Osteoblast (primary cell): ENCODE data around the gene PIGQ. TPM values are rescaled to one million over a fixed set of nuclear protein-coding genes. Genes with fewer than 3 reads are reported as not detected.
A peak's percentile ranks its signal among the peaks of the same experiment; 100 is the strongest.

ENCODE experiments used
- DNase-seq: peaks from one replicate; pipeline ENCODE4 v3.0.0; 2011; ENCODE audit warnings: low spot score, mixed read lengths; ENCODE audit not compliant: insufficient read length; ENCODE audit errors: missing footprints
- H2AFZ ChIP-seq: 2 replicates; pipeline ENCODE4 v1.6.0; 2011; ENCODE audit warnings: mild to moderate bottlenecking, low read length
- H3K27ac ChIP-seq: 2 replicates; pipeline ENCODE4 v1.5.1; 2011; ENCODE audit warnings: mild to moderate bottlenecking, low read depth, low read length, moderate library complexity
- H3K27me3 ChIP-seq: 2 replicates; pipeline ENCODE4 v1.6.0; 2012; ENCODE audit warnings: mild to moderate bottlenecking, control low read depth, inconsistent platforms, low read length, moderate library complexity; ENCODE audit not compliant: insufficient read depth
- H3K36me3 ChIP-seq: 2 replicates; pipeline ENCODE4 v1.5.1; 2011; ENCODE audit warnings: mild to moderate bottlenecking, low read length, control low read depth, moderate library complexity; ENCODE audit not compliant: insufficient read depth
- H3K4me1 ChIP-seq: 2 replicates; pipeline ENCODE4 v1.5.1; 2011; ENCODE audit warnings: mild to moderate bottlenecking, low read length, control low read depth, moderate library complexity; ENCODE audit not compliant: insufficient read depth
- H3K4me2 ChIP-seq: 2 replicates; pipeline ENCODE4 v1.6.0; 2011; ENCODE audit warnings: mild to moderate bottlenecking, low read length; ENCODE audit not compliant: insufficient read depth
- H3K4me3 ChIP-seq: fragments of 200-600 bp; sonication (generic); 3 replicates; pipeline ENCODE4 v1.5.1; 2012; ENCODE audit warnings: mild to moderate bottlenecking, low read length, inconsistent platforms; ENCODE audit not compliant: insufficient read depth
- H3K79me2 ChIP-seq: 2 replicates; pipeline ENCODE4 v1.6.0; 2012; ENCODE audit warnings: mild to moderate bottlenecking, low read length, control low read depth, inconsistent platforms; ENCODE audit not compliant: insufficient read depth
- H3K9me3 ChIP-seq: 2 replicates; pipeline ENCODE4 v1.5.1; 2011; ENCODE audit warnings: low read depth, low read length, control low read depth
- H4K20me1 ChIP-seq: 2 replicates; pipeline ENCODE4 v1.6.0; 2012; ENCODE audit warnings: mild to moderate bottlenecking, low read length, control low read depth; ENCODE audit not compliant: insufficient read depth
- total RNA-seq: library from RNA; depleted of rRNA; stranded (reverse); fragments of >200 nt; gene quantifications from 2 replicates; pipeline ENCODE4 v1.2.3, GENCODE V29; 2012
- TF ChIP-seq, protein P1 (sequence below): IDR thresholded peaks from 2 replicates; pipeline ENCODE4 v1.5.1; 2011; ENCODE audit warnings: mild to moderate bottlenecking, low read depth, low read length, moderate library complexity; ENCODE audit errors: extremely low read depth

The PIGQ gene
- total RNA-seq, 1 donor, result 29.0 TPM

DNA sequence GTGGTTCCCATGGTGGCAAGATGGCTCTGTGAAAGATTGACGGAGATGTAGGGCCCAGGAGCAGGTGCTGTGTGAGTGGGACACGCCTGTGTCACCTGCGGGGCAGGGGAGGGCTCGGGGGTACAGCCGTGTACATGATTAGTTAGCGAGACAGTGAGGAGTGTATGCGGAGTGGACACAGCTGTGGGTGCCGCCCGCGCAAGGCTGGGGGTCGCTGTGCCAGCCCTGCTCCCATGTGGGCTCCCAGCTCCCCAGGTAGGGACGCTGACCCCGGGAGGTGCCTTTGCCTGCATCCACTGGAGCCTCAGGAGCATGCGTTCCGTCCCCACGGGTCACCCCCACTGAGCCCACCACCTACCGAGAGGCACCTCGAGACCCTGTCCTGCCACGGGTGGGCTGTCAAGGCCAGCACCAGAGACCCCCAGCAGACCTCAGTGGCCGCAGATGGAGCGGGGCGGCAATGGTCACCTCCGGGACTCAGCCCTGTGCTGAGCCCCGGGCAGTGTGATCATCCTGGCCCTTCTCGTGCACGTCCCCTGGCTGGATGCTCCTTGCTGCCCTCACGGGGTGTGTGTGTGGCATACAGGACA, 34.8 kb upstream of the PIGQ start:
- Histone ChIP-seq H3K27ac (peak overlapping the region; percentile 39), H2AFZ (no peak overlapping the region), H3K4me3 (no peak overlapping the region), H3K27me3 (no peaks in the 10 kb centered on the region), H4K20me1 (peaks cover 67% of the 10 kb centered on the region), H3K4me1 (peaks cover 15% of the 10 kb centered on the region), H3K9me3 (no peaks in the 10 kb centered on the region), H3K79me2 (peaks cover 98% of the 10 kb centered on the region), H3K36me3 (peaks cover 5% of the 10 kb centered on the region), H3K4me2 (peak overlapping the region; percentile 48)
- TF ChIP-seq, protein P1, sequence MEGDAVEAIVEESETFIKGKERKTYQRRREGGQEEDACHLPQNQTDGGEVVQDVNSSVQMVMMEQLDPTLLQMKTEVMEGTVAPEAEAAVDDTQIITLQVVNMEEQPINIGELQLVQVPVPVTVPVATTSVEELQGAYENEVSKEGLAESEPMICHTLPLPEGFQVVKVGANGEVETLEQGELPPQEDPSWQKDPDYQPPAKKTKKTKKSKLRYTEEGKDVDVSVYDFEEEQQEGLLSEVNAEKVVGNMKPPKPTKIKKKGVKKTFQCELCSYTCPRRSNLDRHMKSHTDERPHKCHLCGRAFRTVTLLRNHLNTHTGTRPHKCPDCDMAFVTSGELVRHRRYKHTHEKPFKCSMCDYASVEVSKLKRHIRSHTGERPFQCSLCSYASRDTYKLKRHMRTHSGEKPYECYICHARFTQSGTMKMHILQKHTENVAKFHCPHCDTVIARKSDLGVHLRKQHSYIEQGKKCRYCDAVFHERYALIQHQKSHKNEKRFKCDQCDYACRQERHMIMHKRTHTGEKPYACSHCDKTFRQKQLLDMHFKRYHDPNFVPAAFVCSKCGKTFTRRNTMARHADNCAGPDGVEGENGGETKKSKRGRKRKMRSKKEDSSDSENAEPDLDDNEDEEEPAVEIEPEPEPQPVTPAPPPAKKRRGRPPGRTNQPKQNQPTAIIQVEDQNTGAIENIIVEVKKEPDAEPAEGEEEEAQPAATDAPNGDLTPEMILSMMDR, result no peak
- DNase-seq, result no peak

DNA sequence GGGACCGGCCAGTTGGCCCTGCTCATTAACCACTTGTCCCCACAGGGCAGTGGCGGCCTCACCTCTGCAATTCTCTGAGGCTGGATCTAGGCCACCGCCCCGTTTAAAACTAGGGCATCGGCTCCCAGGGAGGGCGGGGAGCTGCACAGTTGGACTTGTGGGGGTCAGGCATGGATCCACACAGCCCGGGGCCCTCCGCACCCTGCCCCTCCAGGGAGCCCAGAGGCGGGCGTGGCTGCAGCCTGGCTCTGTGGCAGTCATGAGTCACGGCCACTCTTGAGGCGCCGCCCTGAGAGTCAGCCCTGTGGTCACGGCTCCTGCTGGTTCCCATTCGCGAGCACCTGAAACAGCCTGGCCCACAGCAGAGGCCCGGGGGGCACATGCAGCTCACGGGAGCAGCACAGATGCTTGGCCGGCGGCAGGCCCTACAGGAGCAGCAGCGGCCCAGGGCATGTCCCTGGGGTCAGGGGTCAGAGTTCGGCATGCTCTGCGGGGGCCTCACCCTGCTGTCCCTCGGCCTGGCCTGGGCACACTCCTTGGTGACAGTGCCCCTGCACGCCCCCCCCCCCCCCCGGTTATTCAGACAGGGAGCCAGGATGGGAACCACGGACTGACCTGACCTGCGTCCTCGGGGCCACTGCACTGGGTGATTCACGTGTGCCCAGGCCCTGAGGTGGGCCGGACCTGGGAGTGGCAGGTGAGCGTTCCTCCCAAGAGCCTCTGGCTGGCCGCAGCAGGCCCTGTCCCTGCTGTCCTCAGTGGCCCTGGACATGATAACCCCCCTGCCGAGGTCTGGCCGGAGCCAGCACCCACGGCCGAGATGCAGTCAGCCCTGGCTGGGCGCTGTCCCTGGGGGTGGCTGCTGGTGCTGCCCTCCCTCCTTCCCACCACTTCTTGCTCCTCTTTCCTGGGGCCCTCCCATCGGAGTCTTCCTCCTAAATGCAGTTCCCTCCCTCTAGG, 34.0 kb upstream of the PIGQ start:
- no peak overlapping the region for H2AFZ ChIP-seq
- H3K4me2 ChIP-seq, result peak overlapping the region; percentile 48
- H3K4me3 ChIP-seq, result no peak overlapping the region
- H4K20me1 ChIP-seq, result peaks cover 66% of the 10 kb centered on the region
- no peaks in the 10 kb centered on the region for H3K9me3 ChIP-seq
- peak; percentile 100 for DNase-seq
- H3K36me3 ChIP-seq, result peaks cover 5% of the 10 kb centered on the region
- TF ChIP-seq, protein P1, result no peak
- H3K27ac ChIP-seq, result peak overlapping the region; percentile 39
- no peaks in the 10 kb centered on the region for H3K27me3 ChIP-seq
- peaks cover 19% of the 10 kb centered on the region for H3K4me1 ChIP-seq
- peaks cover 98% of the 10 kb centered on the region for H3K79me2 ChIP-seq

DNA sequence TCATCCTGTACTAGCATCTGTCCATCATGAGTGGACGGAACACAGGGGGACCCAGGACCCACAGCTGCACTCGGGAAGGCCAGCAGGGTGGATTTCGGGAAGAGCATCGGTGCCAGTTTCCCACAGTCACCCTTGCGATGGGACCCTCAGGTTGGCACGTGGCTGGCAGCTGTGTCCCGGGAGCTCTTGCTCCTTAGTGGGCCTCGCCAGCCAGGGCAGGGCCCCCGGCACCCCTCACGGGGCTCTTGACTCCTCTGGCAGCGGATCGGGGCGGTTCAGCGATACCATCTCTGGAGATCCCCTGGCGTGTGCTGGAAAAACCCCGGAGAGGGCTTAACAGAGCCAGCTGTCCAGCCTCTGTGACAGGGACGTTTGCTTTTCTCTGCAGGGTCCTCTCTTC, 33.0 kb upstream of the PIGQ start:
- DNase-seq, result no peak
- H3K79me2 ChIP-seq, result peaks cover 98% of the 10 kb centered on the region
- peaks cover 65% of the 10 kb centered on the region for H4K20me1 ChIP-seq
- no peaks in the 10 kb centered on the region for H3K9me3 ChIP-seq
- no peak overlapping the region for H2AFZ ChIP-seq
- TF ChIP-seq, protein P1, result no peak
- no peak overlapping the region for H3K4me3 ChIP-seq
- H3K36me3 ChIP-seq, result peaks cover 5% of the 10 kb centered on the region
- H3K4me1 ChIP-seq, result peaks cover 19% of the 10 kb centered on the region
- H3K4me2 ChIP-seq, result no peak overlapping the region
- H3K27me3 ChIP-seq, result no peaks in the 10 kb centered on the region
- no peak overlapping the region for H3K27ac ChIP-seq
